GM12878 (cell line): ENCODE measurements around the gene TSPO. TPM values are rescaled to one million over a fixed set of nuclear protein-coding genes. Genes with fewer than 3 reads are reported as not detected.

Source experiments
- BCLAF1 ChIP-seq: fragments of 450-650 bp; IDR thresholded peaks from 2 replicates; pipeline ENCODE4 v1.6.1; 2017; ENCODE audit warnings: antibody characterized with exemption, mild to moderate bottlenecking, moderate library complexity
- BHLHE40 ChIP-seq, 2 experiments: fragments of 450-650 bp in 1 of 2; IDR thresholded peaks; 2 replicates each; pipeline ENCODE4 v1.6.1; 2011 to 2017; ENCODE audit warnings: low read depth in 2 of 2, borderline replicate concordance in 1 of 2, improper control_type of control experiment in 1 of 2, low read length in 1 of 2, mild to moderate bottlenecking in 1 of 2
- EGR1 ChIP-seq, 2 experiments: IDR thresholded peaks; 1 replicate in 1 of 2; 2 replicates in 1 of 2; pipeline ENCODE4 v1.6.1; 2011 to 2012; ENCODE audit warnings: low read depth in 2 of 2, low read length in 2 of 2, borderline replicate concordance in 1 of 2, mild to moderate bottlenecking in 1 of 2, moderate library complexity in 1 of 2
- EP300 ChIP-seq, 2 experiments: fragments of 150-350 bp in 1 of 2; IDR thresholded peaks; 2 replicates each; pipeline ENCODE4 v1.6.1; 2011 to 2012; ENCODE audit warnings: low read depth in 2 of 2, low read length in 2 of 2, borderline replicate concordance in 1 of 2, improper control_type of control experiment in 1 of 2, inconsistent platforms in 1 of 2; ENCODE audit not compliant: control insufficient read depth in 1 of 2
- EZH2 ChIP-seq: IDR thresholded peaks from 2 replicates; pipeline ENCODE4 v1.6.1; 2012; ENCODE audit warnings: low read depth, mild to moderate bottlenecking, control low read depth, inconsistent platforms, low read length, borderline replicate concordance; ENCODE audit not compliant: control insufficient read depth
- KLF5 ChIP-seq: fragments of 450-650 bp; IDR thresholded peaks from 2 replicates; pipeline ENCODE4 v1.6.1; 2014; ENCODE audit warnings: mild to moderate bottlenecking; ENCODE audit not compliant: partially characterized antibody
- MTA3 ChIP-seq: IDR thresholded peaks from 2 replicates; pipeline ENCODE4 v1.6.1; 2012; ENCODE audit warnings: low read length, inconsistent platforms, borderline replicate concordance
- MYC ChIP-seq: IDR thresholded peaks from 2 replicates; pipeline ENCODE4 v1.6.1; 2011; ENCODE audit warnings: mild to moderate bottlenecking, low read length, moderate library complexity, inconsistent platforms; ENCODE audit not compliant: insufficient read depth, insufficient replicate concordance, insufficient read length, severe bottlenecking
- NFXL1 ChIP-seq: fragments of 450-650 bp; IDR thresholded peaks from 2 replicates; pipeline ENCODE4 v1.6.1; 2017; ENCODE audit warnings: antibody characterized with exemption, mild to moderate bottlenecking, borderline replicate concordance
- PAX8 ChIP-seq: fragments of 450-650 bp; IDR thresholded peaks from 2 replicates; pipeline ENCODE4 v1.6.1; 2017; ENCODE audit warnings: mild to moderate bottlenecking, moderate library complexity
- POLR2AphosphoS2 ChIP-seq: IDR thresholded peaks from 2 replicates; pipeline ENCODE4 v1.6.1; 2011; ENCODE audit warnings: low read depth, mild to moderate bottlenecking, low read length, improper control_type of control experiment, moderate library complexity
- POLR2AphosphoS5 ChIP-seq: IDR thresholded peaks from 2 replicates; pipeline ENCODE4 v1.6.1; 2011; ENCODE audit warnings: mild to moderate bottlenecking, low read length, inconsistent platforms
- RBBP5 ChIP-seq: fragments of 200-600 bp; sonication (generic); conservative IDR thresholded peaks from 2 replicates; pipeline ENCODE4 v1.6.1; 2016
- SMC3 ChIP-seq: IDR thresholded peaks from 2 replicates; pipeline ENCODE4 v1.6.1; 2011; ENCODE audit warnings: low read length, improper control_type of control experiment, borderline replicate concordance
- SUPT20H ChIP-seq: IDR thresholded peaks from 2 replicates; pipeline ENCODE4 v1.6.1; 2011; ENCODE audit warnings: low read depth, mild to moderate bottlenecking, low read length, moderate library complexity, borderline replicate concordance; ENCODE audit not compliant: control insufficient read depth
- TAF1 ChIP-seq: IDR thresholded peaks from 2 replicates; pipeline ENCODE4 v1.6.1; 2011; ENCODE audit warnings: mild to moderate bottlenecking, low read depth, low read length, borderline replicate concordance
- ZBED1 ChIP-seq: IDR thresholded peaks from 2 replicates; pipeline ENCODE4 v1.6.1; 2016; ENCODE audit warnings: borderline replicate concordance
- ZBTB11 ChIP-seq: fragments of 450-650 bp; formaldehyde crosslinking; IDR thresholded peaks from 2 replicates; pipeline ENCODE4 v1.5.0; 2022; ENCODE audit warnings: mild to moderate bottlenecking, missing genetic modification characterization
- polyA plus RNA-seq, 11 experiments: library from polyadenylated mRNA; depleted of rRNA in 4 of 11; unstranded in 6 of 11; stranded (reverse) in 5 of 11; fragments of >200 nt; fragmentation: Nextera tagmentation in 4 of 11; fragmentation: Illumina TruSeq in 1 of 11; extraction: Ambion mirVana in 4 of 11; extraction: Trizol in 1 of 11; gene quantifications; 1 replicate in 1 of 11; 2 replicates in 10 of 11; pipeline versions ENCODE4 v1.2.1 to v1.2.3, GENCODE V29; 2011 to 2016; ENCODE audit warnings: inconsistent platforms in 2 of 11, missing spikeins in 2 of 11, low read depth in 1 of 11
- total RNA-seq, 4 experiments: library from RNA; depleted of rRNA in 3 of 4; stranded (reverse); fragments of >200 nt in 3 of 4; fragmentation: Illumina TruSeq in 1 of 4; extraction: Trizol in 1 of 4; gene quantifications; 2 replicates each; pipeline versions ENCODE4 v1.2.1 to v1.2.3, GENCODE V29; 2013 to 2021
- TF ChIP-seq, protein P1 (sequence below): IDR thresholded peaks from 2 replicates; pipeline ENCODE4 v1.6.1; 2012; ENCODE audit warnings: low read depth, low read length, improper control_type of control experiment

The TSPO gene
- total and polyA plus RNA-seq, 10 of the 15 experiments (the other 5 are each of a cell fraction or from before 2014, with no cell fraction given), result 1.4 to 50.5 (median 18.8) TPM

DNA sequence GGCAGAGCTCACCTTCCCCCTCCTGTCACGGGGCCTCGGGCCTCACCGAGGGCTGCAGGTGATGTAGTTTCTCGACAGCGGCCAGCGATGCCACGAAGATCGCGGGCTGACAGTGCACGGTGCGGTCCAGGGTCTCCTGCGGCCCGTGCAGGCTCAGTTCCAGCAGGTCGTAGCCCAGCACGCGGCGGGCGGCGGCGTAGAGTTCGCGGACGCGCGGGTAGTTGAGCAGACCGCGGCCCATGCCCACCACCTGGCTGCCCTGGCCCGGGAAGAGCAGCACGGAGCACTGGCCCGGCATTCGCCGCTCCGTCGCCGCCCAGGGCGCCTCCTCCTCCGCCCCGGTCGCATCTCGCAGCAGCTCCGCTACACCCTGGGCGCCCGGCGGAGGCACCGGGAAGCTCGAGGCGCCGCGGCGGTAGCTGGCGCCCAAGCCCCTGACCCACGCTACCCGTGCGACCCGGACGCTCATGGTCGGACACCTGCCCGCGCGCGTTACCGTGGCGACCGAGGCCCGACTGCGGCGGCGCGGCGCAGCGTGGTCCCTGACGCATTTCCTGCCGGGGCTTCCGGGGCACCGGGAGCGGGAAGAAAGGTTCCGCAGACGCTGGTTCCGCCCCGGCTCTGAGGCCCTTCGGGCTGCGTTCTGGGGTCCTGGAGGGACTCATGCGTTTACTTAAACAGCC, 8.3 kb upstream of the TSPO start, which contains the start of gene MCAT (continued):
- no peak for TF ChIP-seq SMC3
- peak; percentile 92 for TF ChIP-seq ZBTB11 (CRISPR knock-in tag)
- TF ChIP-seq, protein P1, sequence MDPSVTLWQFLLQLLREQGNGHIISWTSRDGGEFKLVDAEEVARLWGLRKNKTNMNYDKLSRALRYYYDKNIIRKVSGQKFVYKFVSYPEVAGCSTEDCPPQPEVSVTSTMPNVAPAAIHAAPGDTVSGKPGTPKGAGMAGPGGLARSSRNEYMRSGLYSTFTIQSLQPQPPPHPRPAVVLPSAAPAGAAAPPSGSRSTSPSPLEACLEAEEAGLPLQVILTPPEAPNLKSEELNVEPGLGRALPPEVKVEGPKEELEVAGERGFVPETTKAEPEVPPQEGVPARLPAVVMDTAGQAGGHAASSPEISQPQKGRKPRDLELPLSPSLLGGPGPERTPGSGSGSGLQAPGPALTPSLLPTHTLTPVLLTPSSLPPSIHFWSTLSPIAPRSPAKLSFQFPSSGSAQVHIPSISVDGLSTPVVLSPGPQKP, result peak; percentile 98
- TF ChIP-seq EGR1 (IDR thresholded peaks at IDR 0.05; ENCODE audit: borderline replicate concordance in 1 of 2, low read depth in 2 of 2, low read length in 2 of 2), result peak; percentile 60 to 88; a peak in 2 of 3 replicates
- no peak for TF ChIP-seq EZH2
- TF ChIP-seq KLF5, result peak; percentile 57
- peak; percentile 73; the same call in 1 of the 2 replicates for TF ChIP-seq TAF1
- no peak for TF ChIP-seq RBBP5
- no peak for TF ChIP-seq PAX8
- TF ChIP-seq EP300 (IDR thresholded peaks at IDR 0.05; ENCODE audit: borderline replicate concordance in 1 of 2, control insufficient read depth in 1 of 2, low read depth in 2 of 2, low read length in 2 of 2), result no peak
- peak; percentile 89 for TF ChIP-seq MYC
- no peak for TF ChIP-seq BCLAF1
- TF ChIP-seq MTA3, result no peak
- TF ChIP-seq ZBED1, result no peak
- TF ChIP-seq POLR2AphosphoS2, result peak; percentile 69; the same call in 1 of the 2 replicates
- TF ChIP-seq BHLHE40 (IDR thresholded peaks at IDR 0.05; ENCODE audit: borderline replicate concordance in 1 of 2, low read depth in 2 of 2, low read length in 1 of 2), result peak; percentile 64 to 84; a peak in 3 of 4 replicates
- TF ChIP-seq NFXL1, result no peak
- TF ChIP-seq POLR2AphosphoS5, result peak; percentile 74
- TF ChIP-seq SUPT20H, result no peak
